SIG-M5 (cell line): ENCODE results near the gene IFT22.
"Not testable (repeated sequence)": the region's sequence is repeated elsewhere in the genome, so short reads cannot be mapped to it uniquely, and the experiment has no call there.

Experiments used
- DNase-seq: peaks from one replicate; lab custom pipeline; 2025; lab: John Stamatoyannopoulos, UW

The IFT22 gene

DNA sequence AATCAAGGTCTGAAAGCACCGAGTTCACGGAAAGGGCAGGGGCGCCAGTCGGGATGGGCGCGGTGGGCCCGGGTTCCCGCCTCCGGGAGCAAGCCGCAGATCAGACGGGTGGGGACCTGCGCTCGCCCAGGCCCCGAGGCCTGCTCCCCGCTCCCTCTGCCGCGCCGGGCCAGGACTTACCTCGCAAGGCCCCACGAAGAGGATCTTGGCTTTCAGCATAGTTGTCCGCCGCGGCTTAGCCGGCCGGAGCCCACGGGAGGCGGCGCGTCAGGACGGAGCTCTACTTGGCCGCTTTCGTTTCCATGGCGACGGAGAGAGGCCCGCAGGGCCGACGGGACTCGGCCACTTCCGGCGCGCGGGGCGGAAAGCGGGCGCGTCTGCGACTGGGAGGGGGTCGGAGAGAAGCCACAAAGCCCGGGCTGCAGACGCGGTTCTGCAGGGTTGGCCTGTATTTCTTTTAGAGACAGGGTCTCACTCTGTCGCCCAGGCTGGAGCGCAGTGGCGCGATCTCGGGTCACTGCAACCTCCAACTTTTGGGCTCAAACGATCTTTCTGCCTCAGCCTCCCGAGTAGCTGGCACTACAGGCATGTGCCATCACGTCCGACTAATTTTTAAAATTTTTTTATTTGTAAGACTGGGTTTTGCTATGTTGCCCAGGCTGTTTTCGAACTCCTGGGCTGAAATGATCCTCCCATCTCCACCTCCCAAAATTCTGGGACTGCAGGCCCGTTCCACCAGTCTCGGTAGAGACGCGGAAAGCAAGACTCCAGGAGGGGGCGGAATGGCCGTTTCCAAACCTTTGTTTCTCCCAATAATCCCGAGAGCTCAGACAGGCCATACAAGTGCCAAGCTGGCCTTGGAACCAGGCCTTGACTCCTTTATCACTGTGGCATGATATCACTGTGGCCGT, at the start of gene IFT22:
Gene IFT22, minus strand, starts transcription at position 322 of the 911 bp plus-strand sequence. Its CDS starts 103 bp downstream, at position 219.
- no peak for DNase-seq

DNA sequence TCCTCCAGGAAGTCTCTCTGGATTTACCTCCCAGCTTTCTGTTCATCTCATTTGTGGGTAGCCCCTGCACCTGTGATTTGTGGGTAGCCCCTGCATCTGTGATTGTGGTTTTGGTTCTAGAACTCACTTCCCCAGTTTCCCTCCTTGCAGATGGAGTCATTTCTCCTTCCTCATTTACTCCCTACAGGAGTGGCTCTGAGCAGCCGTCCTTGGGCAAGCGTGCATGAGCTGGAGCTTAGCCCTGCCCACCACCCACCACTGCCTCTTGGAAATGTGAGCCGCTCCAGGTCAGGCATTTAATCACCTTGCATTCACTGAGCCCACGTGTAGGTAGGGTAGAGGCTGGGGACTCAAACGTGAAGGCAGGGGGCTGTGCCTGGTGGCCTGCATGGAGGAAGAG, 49.2 kb upstream of the IFT22 start:
- DNase-seq: no peak

DNA sequence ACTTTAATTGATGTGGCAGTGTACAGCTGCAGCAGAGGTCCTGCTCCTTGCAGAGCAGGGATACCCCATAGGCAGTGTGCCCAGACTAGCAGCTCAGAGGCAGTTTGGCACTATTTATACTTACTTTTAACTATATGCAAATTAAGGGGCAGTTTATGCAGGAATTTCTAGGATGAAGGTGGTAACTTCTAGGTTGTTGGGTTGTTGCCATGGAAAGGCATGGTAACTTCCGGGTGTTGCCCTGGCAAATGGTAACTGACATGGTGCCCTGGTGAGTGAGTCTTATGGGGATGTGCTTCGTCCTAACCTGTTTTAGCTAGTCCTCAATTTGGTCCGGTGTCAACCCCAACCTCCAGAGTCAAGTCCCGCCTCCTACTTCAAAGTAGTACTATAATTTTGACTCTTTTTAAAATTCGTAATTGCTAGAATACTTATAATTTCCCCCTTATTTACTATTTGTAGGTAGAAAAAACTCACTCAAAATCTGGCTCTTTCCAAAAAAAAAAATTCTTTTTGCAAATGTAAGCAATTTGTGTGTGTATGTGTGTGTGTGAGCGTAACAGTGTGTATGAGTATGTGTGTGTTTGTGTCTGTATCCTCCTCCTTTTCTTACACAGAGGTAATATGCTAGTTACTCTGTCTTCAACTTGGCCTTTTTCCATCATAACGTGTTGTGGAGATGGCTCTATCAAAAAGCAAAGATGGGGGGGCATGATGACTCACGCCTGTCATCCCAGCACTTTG, 47.0 kb upstream of the IFT22 start:
- DNase-seq: no peak

DNA sequence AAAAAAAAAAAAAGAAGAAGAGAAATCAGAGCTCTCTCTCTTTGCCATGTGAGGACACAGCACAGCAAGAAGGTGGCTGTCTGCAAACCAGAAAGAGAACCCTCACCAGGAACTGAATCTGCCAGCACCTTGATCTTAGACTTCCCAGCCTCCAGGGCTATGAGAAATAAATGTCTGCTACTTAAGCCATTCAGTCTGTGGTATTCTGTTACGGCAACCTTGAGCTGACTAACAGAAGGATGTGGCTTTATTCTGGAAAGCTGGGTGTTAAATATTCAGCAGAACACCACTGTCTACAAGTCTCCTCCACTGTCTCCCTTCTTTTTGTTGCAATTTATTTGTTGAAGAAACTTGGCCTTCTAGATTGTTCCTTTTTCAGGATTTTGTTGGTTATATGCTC, 46.1 kb upstream of the IFT22 start:
- DNase-seq: no peak

DNA sequence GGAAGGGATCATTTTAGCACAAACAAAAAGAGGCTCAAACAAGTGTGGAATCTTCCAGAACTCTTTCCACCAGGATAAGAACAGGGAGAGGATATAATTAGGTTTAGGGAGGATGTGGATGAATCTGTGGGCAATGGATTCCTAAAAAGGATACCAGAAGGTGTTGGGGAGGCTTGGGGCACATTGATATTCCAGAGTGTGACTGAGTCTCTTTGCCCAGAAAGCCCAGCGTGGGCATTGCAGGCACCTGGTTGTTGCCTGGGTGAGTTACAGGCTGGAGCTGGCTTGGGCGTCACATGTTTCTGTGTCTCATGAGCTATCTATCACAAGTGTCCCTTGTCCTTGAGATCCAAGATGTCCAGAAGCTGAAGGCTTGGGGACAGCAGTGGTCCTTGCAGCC, 44.3 kb upstream of the IFT22 start:
- no peak for DNase-seq

DNA sequence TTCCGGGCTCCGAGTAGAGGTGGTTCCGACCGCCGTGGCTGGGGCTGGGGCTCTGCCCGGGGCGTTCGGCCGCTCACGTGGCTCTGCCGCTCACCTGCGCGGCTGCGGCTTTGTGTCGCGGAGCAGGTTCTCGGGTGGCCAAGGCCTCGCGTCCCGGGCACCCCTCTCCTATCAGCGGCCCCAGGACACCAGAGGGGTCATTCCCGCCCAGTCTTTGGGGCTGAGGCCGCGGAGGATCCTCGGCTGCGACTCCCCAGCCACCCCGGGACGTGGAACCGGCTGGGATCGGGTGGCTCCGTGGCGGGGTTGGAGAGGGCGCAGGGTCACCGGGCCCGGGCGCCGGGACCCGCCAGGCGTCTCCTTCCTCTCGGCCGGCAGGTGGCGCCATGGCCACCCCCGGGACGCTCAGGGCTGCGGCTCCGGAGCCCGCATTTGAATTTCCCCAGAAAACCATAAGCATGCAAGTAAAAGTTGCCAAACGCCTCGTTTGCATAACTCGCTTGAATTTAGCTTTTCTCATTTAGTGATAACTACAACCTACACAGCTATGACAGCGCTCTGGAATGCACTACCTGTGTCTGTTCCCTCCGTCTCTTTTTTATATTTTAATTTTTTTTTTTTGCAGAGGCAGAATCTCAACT, 42.2 kb upstream of the IFT22 start:
- no peak for DNase-seq

DNA sequence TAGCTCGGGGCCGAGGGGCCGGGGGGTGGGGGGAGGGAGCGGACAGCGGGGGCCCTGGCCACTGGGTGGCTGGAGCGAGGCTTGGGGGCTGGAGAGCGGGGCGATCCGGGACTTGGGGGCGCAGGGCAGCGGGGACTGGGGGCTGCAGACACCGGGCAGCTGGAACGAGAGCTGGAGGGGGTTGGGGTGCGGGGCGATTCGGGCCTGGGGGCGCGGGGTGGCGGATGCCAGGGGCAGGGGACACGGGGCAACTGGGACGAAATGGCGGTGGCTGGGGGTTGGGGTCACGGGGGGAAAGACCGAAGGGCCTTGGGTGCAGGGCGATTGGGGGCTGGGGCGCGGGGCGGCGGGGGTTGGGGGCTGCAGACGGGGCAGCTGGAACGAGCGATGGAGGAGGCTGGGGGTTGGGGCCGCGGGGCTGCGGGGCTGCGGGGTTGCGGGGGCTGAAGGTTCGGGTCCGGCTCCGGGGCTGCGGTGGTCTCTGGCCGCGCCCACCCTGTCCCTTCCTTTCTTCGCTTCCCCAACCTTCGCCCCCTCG, 41.7 kb upstream of the IFT22 start:
- DNase-seq: no peak

DNA sequence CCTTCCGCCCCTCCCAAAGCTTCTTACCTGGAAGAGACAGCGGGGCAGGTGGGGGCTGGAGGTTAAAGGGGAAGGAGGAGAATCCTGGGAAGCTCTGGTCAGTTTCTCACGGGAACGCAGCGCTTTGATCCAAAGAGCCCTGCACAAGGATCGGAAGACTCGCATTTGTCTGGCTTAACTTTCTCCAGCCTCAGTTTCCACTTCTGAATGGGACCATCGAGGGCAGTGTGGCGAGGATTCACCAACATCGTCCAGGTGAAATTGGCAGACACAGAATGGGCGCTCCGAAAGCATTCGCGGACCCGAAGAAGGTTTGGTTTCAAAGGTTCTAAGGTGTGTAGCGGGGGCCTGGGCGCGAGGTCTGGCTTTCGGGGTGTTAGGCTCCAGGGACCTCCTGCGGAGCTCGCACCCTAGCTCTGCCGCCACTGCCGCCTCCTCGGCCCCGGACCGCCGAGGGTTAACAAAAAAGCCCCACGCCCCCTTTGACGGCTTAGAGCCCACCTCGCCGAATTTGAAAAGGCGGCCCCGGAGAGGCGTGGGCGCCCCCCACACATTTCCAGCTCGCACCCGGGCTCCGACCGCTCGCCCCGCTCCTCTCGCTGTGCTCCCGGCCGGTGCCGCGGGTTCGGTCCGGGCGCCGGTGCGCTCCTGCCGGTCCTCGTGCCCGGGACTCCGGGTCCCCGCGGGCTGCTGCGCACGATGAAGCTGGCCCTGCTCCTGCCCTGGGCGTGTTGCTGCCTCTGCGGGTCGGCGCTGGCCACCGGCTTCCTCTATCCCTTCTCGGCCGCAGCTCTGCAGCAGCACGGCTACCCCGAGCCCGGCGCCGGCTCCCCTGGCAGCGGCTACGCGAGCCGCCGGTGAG, 41.0 kb upstream of the IFT22 start, which contains the start of gene COL26A1:
Gene COL26A1, plus strand, starts transcription at position 542 of the 862 bp plus-strand sequence. Its CDS starts 158 bp downstream, at position 700.
- no peak for DNase-seq

DNA sequence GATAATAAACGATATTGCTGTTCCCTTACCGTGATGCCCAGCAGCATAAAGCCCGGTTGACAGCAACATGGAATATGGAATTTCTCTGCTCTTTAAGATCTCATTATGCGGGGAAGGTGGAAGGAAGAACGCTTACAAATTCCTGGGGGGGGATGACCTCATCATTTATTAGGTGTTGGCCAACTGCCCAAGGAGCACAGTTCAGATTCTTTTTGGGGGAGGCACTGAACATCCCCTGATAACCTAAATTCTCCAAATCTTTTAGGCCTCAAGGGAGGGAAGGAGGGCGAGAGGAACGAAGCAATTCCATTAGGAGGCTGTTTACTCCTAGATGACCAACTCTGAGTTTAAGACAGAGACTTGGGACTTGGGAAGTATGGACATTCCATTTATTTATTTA, 35.8 kb upstream of the IFT22 start:
- DNase-seq: no peak

DNA sequence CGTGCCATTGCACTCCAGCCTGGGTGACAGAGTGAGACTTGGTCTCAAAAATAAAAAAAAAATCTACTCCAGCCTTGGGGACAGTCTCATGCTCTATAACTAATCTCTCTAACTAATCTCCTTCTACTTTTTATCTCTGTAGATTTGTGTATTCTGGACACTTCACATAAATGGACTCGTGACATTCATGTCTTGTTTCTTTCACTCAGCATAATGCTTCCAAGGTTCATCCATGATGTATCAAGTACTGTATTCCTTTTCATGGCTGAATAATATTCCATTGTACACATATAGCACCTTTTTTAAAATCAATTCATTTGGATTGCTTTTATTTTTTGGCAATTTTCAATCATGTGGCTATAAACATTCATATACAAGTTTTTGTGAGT, 31.3 kb upstream of the IFT22 start:
- DNase-seq: no peak

DNA sequence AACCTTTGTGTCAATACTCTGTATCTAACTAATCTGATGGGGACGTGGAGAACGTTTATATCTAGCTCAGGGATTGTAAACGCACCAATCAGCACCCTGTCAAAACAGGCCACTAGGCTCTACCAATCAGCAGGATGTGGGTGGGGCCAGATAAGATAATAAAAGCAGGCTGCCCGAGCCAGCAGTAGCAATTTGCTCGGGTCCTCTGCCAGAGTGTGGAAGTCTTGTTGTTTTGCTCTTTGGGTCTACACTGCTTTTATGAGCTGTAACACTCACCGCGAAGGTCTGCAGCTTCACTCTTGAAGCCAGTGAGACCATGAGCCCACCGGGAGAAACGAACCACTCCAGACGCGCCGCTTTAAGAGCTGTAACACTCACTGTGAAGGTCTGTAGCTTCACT, 27.7 kb upstream of the IFT22 start:
- not testable (repeated sequence) for DNase-seq

DNA sequence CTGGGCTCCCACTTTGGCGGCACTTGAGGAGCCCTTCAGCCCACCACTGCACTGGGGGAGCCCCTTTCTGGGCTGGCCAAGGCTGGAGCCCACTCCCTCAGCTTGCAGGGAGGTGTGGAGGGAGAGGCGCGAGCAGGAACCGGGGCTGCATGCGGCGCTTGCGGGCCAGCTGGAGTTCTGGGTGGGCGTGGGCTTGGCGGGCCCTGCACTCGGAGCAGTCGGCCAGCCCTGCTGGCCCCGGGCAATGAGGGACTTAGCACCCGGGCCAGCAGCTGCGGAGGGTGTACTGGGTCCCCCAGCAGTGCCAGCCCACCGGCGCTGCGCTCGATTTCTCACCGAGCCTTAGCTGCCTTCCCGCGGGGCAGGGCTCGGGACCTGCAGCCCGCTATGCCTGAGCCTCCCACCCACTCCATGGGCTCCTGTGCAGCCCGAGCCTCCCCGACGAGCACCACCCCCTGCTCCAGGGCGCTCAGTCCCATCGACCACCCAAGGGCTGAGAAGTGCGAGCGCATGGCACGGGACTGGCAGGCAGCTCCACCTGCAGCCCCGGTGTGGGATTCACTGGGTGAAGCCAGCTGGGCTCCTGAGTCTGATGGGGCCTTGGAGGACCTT, 26.9 kb upstream of the IFT22 start:
- not testable (repeated sequence) for DNase-seq

DNA sequence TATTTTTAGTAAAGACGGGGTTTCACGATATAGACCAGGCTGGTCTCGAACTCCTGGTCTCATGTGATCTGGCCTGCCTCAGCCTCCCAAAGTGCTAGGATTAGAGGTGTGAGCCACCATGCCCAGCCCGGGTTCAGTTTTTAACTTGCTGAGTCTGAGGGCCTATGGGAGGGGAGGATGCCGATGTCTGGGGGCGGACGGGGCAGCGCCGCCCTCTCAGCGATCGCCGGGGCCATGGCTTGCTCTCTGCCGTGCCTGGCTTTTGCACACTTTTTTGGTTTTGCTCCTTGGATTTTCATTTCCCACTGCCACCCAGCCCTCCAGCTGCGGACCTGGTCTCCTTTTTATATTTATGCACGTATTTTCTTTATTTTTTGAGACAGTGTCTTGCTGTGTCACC, 25.9 kb upstream of the IFT22 start:
- no peak for DNase-seq

DNA sequence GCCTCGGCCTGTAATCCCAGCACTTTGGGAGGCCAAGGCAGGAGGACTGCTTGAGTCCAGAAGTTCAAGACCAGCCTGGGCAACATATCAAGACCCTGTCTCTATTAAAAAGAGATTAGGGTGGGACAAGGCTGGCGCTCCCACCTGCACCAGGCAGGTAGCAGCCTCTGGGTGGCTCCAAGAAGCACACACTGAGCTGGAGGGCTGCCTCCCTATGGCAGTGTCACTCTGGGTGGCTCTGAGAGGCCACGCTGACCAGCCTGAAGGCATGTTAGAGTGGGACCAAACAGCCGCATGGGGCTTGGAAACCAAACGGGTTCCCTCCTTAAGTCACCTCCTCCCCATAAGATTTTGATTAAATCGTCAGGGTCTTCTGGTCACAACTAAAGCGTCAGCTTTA, 21.3 kb upstream of the IFT22 start:
- no peak for DNase-seq

DNA sequence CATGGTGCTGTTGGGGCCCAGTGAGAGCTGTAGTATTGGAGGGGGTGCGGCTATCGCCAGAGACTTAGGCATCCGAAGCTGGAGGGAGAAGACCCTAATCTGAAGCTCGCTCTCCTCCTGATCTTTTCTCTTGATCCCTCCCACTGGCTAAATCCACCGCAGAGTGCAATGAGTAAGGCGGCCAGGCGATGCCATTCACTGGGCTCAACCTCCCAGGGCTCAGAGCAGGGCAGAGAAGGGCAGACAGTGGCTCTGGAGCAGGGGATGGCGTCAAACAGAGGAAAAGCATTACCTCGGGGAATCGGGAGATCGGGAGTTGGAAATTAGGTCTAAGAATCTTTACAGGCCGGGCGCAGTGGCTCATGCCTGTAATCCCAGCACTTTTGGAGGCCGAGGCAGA, 18.8 kb upstream of the IFT22 start:
- no peak for DNase-seq

DNA sequence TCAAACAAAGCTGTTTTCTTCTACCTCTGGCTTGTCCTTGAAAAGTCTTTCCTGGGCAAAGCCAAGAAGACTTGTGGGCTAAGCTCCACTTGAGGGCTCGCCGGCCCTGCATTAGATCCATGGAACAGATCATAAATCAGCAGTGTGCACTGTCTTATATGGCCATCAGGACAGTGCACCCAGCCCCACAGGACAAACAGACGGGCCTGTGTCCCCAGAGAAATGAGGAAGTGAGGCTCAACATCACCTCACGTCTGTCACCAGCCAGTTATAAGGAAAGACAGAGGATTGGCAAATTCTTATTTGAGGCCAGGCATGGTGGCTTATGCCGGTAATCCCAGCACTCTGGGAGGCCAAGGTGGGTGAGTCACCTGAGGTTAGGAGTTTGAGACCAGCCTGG, 12.3 kb upstream of the IFT22 start:
- no peak for DNase-seq

DNA sequence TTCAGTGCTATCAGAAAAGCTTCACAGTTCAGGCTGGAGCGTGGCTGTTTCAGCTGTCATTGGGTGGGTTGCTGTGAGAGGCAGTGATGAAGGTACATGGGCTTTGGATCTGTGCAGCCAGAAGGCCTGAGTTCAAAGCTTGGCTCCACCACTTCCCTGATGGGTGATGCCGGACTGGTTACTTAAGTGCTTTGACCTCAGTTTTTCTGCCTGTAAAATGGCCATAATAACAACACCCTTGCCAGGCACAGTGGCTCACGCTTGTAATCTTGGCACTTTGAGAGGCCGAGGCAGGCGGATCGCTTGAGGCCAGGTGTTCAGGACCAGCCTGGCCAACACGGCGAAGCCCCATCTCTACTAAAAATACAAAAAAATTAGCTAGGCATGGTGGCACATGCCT, 10.4 kb upstream of the IFT22 start:
- no peak for DNase-seq

DNA sequence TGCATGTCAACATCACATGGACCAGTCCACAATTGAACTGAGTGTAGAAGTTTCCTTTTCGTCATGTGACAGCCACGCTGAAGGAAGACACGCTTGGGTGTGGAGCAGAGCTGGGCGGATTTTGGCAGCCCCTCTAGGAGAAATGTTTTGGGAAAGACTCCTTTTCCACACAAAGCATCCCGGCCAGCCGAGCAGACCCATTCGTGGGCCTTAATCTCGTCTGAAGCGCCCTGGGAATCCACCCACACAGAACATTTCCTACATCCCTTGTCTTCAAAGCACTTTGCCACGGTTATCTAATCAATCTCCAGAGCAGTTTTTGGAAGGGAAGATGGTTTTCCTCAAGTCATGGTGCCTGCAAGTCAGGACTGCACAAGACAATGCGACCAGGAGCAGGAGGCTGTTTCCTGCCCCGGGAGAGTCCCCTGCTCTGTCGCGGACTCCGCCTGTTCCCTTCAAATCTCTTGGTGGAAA, 8.4 kb upstream of the IFT22 start:
- no peak for DNase-seq

DNA sequence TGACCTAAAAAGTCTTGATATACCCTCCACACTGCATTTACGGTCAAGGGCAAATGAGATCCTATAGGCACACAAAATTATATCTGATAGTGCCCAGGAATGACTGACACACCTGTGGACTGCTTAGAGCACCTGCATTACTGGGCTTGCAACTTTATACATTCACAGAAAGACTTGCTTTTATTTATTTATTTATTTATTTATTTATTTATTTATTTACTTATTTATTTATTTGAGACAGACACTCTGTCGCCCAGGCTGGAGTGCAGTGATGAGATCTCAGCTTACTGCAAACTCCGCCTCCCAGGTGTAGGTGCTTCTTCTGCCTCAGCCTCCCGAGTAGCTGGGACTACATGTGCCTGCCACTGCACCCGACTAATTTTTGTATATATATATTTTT, 6.5 kb upstream of the IFT22 start:
- DNase-seq: no peak

DNA sequence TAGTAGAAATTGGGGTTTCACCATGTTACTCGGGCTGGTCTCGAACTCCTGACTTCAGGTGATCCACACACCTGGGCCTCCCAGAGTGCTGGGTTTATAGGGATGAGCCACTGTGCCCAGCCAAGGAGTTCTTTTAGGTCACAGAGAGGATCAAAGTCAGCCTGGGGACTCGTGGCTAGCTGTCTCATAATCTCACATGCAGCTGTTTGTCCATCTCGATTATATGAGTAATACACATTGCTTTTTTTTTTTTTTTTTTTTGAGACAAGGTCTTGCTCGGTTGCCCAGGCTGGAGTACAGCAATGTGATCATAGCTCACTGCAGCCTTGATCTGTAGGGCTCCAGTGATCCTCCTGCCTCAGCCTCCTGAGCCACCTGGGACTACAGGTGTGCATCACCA, 2.2 kb downstream of the IFT22 start:
- no peak for DNase-seq

DNA sequence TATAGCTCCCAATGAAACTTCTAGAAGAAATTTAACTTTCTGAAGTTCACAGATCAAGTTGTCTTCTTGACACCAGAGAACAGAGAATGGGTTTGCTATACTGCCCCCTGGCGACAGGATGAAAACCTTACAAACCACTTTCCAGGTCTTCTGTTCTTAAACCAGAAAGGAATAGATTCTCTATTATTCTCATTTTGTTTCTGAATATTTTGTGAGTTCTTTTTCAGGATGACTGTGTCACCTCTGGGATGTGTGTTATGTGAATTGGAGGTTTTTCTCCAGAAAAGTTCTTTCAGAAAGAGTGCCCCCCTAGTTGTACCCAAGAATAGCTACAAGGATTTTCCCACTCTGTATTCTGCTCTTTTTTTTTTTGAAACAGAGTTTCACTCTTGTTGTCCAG, 6.3 kb downstream of the IFT22 start:
- no peak for DNase-seq
